A673 (cell line): ENCODE results near the gene PXDN.

ENCODE experiments used
- EZH2 ChIP-seq: fragments of 200-600 bp; sonication (generic); IDR thresholded peaks from 2 replicates; pipeline ENCODE4 v1.6.1; 2017; ENCODE audit warnings: borderline replicate concordance, low read depth, mild to moderate bottlenecking, mixed read lengths, antibody characterized with exemption, low read length; ENCODE audit not compliant: poor library complexity, severe bottlenecking
- TF ChIP-seq, protein P1 (sequence below): fragments of 300-800, 200-600 bp; sonication (generic); conservative IDR thresholded peaks from 2 replicates; pipeline ENCODE4 v1.5.1; 2017; ENCODE audit warnings: low read depth, mild to moderate bottlenecking, antibody characterized with exemption, low read length, moderate library complexity, mixed read lengths

DNA sequence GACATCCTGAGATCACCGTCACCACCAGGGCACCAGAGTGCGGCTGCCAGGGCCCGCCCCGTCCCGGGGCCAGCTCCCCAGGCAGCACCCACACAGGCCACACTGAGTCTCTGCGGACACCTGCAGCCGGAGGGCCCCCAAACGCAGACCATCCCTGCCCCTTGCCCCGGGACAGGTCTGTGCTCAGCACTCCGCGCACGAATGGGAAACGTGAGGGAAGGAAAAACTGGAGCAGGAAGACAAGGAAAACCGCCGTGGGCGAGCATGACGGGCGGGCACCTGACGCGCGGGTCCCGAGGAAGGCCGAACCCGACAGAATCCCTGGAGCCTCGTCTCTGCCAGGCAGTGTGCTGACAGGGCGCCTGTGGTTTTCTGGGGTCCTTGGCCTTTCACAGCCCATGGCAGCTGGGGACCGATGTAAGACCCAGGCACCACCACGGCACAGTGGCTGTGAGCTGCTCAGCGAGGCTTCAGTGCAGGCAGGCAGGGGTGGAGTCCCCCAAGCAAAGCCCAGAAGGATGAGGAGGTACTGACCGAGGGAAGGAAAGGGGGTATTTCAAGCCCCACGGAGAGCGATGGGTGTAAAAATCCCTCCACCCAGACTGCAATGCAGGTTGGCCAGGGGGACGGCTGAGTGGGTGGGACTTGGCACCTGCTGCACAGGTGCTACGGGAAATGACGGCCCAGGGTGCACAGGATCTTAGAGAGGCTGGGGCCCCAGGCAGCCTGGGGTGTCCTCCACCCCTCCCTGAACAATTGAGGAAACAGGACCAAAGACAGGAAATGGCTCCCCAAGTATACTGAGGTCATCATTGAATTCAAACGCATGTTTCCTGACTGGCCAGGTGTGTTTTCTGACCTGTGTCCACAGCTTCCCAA lies 59.0 kb downstream of the PXDN start:
- TF ChIP-seq, protein P1, sequence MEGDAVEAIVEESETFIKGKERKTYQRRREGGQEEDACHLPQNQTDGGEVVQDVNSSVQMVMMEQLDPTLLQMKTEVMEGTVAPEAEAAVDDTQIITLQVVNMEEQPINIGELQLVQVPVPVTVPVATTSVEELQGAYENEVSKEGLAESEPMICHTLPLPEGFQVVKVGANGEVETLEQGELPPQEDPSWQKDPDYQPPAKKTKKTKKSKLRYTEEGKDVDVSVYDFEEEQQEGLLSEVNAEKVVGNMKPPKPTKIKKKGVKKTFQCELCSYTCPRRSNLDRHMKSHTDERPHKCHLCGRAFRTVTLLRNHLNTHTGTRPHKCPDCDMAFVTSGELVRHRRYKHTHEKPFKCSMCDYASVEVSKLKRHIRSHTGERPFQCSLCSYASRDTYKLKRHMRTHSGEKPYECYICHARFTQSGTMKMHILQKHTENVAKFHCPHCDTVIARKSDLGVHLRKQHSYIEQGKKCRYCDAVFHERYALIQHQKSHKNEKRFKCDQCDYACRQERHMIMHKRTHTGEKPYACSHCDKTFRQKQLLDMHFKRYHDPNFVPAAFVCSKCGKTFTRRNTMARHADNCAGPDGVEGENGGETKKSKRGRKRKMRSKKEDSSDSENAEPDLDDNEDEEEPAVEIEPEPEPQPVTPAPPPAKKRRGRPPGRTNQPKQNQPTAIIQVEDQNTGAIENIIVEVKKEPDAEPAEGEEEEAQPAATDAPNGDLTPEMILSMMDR, result no peak
- no peak for TF ChIP-seq EZH2
